ENCODE measurements around the gene KIZ.

Gene KIZ

DNA sequence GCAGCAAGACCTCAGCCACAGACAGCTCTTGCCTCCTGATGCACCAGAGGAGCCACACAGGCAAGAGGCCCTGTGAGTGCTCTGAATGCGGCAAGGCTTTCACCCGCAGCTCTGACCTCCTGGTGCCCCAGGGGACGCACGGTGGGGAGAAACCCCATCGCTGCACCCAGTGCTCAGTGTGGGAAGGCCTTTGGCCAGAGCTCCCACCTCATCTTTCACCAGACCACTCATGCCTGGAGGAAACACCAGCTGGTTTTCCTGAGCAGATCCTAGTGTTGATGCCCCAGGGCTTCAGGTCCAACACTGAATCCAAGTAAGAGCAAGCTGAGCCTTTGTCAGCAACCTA is 140.3 kb downstream of the KIZ start:
- no peak for DNase-seq (ENCODE audit: low read depth in 2 of 2)

DNA sequence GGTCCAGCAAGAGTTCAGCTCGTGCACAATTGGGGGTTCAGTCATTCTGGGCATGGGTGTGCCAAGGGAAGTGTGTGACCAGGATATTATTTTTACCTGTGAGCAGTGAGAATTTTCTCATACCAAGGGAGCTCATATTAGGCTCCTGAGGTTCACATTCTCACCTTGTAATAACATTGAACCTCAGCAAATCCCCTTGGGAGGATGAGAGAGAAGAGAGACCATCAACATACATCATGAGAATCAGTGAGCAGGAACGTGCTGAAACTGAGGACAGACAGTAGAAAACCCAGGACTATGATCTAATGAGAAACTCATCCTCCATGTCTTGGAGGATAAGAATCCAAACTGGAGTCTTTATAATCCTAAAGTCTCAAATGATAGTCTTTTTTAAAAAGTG is 143.9 kb downstream of the KIZ start:
- DNase-seq (ENCODE audit: low read depth in 2 of 2): no peak

DNA sequence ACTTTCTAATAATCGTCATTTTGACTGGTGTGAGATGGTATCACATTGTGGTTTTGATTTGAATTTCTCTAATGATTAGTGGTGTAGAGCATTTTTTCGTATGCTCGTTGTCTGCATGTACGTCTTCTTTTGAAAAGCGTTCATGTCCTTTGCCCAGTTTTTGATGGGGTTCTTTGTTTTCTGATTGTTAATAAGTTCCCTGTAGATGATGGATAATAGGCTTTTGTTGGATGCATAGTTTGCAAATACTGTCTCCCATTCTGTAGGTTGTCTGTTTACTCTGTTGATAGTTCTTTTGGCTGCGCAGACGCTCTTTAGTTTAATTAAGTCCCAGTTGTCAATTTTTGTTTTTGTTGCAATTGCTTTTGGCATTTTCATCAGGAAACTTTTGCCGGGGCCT is 144.9 kb downstream of the KIZ start:
- DNase-seq (ENCODE audit: low read depth in 2 of 2): no peak

DNA sequence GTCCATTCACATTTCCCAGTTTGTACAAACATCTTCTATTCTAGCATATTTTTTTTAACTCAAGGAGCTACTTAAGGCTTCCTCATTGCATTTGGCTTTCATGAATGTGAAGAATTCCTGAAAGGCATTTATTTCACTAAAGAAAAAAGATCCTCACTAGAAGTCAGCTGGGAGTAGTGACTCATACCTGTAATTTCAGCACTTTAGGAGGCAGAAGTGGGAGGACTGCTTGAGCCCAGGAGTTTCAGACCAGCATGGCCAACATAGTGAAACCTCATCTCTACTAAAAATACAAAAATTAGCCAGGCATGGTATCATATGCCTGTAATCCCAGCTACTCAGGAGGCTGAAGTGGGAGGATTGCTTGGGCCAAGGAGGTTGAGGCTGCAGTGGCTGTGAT is 146.4 kb downstream of the KIZ start:
- DNase-seq (ENCODE audit: low read depth in 2 of 2): peak in 1 of 2 experiments; percentile 2

DNA sequence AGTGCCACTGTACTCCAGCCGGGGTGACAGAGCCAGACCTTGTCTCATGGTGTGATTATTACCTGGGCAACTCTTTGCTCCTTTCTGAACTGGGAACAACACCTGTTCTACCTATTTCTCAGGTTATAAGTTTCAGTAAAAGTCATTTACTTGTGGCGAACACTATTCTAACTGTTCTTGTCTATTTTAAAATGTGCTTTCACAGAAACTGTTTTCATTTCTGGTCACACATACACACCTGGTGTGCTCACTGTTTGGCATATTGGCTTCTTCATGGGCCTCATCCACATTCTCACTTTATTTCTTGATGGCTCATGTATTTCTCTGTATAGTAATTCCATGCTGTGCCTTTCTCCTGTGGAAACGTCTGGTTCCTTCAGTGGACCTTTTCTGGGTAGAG is 146.8 kb downstream of the KIZ start:
- DNase-seq (ENCODE audit: low read depth in 2 of 2): no peak

DNA sequence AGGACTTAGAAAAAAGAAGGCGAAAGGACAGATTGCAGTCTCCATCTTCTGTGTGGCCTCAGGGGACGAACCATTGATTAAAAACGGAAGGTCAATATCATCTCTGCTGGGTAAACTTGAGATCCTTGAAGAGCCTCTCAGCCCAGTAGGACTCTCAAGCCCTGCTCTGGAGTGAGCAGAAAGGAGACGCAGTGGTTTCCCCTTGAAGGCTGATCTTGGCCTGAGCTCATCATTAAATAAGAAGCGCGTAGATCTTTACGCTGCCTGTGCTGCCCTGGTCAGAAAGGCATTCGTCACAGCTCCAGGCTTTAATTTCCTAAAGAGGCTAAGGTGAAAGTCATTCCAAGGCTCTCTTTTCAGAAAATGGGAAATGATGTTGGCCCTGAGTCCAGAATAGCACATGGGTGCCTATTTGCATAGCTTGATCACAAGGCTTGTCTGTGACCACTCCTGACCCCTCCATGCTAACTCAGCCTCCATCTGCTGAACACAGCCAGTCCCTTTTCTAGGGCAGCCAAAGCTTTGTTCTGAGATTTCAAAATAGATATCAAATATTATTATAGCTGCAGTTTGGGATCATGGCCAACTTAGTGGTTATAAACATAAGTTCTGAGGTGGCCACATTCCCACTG is 148.0 kb downstream of the KIZ start:
- DNase-seq (ENCODE audit: low read depth in 2 of 2): no peak

DNA sequence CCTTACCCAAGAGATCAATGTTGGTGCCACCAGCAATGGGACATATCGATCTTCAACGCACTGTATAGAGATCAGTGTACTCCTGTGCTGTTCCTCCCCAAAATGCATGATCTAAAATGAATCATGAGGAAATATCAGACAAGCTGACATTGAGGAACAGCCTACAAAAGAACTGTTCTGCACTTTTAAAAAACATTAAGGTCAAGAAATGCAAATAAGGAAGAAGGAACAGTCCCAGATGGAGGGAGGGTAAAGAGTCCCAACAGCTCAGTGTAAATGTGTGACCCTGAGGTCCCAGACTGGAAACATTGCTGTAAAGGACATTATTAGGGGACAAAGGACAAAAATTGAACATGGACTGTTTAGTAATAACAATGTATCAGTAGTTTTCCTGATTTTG is 152.9 kb downstream of the KIZ start:
- no peak for DNase-seq (ENCODE audit: low read depth in 2 of 2)

DNA sequence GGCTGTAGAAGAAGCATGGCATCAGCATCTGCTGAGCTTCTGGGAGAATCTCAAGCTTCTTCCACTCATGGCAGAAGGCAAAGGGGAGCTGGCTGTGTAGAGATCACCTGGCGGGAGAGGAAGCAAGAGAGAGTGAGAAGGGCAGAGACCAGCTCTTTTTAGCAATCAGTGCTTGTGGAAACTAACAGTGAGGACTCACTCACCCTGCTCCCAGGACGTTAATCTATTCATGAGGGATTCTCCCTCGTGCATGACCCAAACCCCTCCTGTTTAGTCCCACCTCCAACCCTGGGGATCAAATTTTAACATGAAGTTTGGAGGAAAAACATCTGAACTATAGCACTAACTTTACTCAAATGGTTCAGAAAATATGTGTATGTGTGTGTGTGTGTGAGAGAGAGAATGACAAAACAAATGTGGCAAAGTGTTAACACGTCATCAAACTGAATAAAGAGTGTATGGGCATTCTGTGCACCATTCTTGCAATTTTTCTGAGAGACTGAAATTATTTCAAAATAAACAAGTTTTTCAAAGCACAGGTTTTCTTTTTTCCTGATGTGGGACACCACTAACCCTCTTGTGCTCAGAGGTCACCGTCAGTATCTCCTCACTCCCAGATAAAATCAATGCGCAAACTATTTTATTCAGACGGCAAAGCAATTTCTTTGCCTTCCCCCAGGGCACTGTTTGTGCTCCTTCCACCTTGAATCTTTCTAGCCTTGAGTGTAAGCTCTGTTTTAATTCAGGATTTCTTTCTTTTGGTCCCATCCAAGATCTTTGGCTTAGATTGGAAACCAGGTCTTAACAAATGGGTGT is 154.0 kb downstream of the KIZ start:
- DNase-seq (ENCODE audit: low read depth in 2 of 2): no peak

DNA sequence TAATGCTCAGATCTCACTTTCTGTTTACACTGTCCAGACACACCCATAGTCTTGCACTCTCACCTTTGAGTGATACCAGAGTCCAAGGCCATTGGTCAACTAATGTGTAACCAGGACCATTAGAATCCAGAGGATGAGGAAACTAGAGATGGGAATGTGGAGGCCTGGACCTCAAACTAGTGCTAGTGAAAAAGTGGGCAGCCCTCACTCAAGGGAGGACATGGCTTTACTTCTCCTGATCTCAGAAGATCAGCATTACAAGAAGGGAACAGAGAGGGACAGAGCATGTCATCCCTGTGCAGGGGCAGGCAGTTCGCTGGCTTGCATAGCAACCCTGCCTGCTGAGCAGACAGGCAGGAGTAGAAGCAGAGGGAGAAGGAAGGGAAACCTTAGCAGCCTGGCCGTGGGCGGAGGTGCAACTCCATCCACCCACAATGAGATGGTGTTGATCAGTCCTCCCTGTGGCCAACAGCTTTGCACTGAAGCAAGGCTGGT is 154.7 kb downstream of the KIZ start:
- no peak for DNase-seq (ENCODE audit: low read depth in 2 of 2)

DNA sequence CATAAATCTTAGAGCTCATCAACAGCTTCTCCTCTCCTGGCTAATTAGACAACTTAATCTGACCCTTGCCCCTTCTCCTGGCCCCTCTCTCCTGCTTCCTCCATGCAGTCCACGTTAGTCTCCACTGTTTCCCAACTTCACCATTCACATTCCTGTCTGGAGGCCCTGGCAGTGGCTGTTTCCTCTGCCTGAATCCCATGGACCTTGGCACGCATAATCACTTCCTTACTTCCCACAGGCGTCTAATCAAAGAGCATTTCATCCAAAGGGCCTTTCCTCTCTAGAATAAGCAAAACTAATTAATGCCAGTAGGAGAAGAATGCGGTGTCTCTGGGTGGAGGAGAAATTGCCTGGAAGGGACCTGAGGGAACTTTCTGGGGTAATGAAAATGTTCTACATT is 160.9 kb downstream of the KIZ start:
- DNase-seq (ENCODE audit: low read depth in 2 of 2): no peak

DNA sequence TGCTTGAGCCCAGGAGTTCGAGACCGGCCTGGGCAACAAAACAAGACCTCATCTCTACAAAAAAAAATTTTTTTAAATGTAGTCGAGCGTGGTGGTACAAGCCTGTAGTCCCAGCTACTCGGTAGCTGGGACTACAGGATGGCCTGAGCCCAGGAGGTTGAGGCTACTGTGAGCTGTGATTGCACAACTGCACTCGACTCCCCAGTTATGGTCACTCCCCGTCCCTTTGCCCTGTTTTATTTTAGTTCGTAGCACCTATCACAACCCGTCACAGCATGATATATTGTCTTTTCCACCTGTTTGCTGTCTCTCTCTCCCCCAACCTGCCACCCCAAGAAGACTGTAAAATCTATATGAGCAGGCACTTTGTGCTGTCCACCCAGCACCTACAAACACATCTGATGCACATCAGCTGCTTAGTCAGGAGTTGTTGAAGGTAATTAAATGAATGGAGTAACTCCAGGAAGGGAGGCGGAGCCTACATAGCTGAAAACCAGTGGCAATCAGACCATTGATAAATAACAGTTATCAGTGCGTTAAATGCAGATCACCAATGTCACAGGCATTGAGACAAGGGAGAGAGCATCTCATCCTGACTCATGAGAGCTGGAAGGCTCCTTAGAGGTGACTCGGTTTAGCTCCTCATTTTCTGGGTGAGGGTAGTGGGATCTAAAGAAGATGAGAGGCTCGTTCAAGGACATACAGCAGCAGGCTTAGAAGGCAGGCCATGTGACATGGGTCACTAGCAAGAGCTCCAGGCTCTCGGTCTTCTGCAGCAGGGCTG is 162.9 kb downstream of the KIZ start:
- DNase-seq (ENCODE audit: low read depth in 2 of 2): no peak

DNA sequence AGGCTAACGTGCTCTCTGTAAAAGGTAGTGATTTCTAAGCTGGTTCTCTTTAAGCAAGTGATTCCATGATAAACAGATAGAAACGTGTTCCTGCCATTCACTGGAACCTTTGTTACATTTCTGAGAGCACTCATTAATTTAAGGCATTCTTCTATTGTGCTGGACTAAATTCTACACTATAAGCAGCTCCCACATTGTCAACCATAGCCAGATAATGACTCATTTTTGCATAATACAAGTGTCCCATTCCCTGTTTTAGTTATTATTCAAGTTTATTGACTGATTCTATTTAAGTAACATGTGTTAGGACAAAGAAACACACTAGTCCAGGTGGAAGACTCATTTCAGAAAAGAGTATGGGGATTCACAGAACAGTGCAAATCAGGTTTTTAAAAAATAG is 163.8 kb downstream of the KIZ start:
- no peak for DNase-seq (ENCODE audit: low read depth in 2 of 2)

DNA sequence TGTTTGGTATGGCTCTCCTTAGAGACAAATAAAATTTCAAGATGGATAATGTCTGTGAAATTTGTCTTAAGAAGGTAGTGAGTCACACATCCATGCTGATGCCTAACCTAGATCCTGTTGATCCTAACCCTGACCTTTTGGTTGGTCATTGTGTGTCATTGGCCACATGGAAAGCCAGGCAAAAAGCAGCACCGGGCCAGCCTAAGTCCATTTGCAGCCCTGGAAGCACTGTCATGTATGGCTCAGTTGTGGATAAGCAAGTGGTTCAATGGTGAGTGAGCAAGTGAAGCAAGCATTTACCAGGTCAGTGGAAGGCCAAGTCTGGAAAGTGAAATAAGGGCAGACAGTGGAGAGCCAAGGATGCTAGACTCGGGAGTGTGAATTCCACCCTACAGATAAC is 165.1 kb downstream of the KIZ start:
- DNase-seq (ENCODE audit: low read depth in 2 of 2): no peak

DNA sequence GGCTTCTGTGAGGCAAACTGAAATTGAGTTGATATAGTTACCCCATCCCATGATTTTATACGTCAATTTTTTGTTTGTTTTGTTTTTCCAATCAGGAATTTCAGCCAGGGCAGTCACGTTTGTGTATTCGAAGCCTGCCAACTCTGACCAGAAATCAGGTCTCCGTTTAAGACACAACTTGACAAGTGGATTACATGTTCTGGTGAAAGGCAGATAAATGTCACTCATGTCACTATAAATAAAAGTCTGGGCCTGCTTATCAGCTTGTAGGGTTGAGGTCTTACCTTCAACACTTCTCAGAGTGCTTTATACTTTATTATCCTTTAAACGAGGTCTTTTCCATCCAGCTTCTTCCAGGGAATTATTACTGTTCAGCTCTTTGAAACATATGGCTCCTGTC is 168.9 kb downstream of the KIZ start:
- no peak for DNase-seq (ENCODE audit: low read depth in 2 of 2)

Measured in fibroblast of skin of left quadriceps (primary cell).